NT2/D1 (cell line): ENCODE results near the gene WASF2.

Source experiments
- SUZ12 ChIP-seq: IDR thresholded peaks from 2 replicates; pipeline ENCODE4 v1.6.1; 2011; ENCODE audit not compliant: insufficient read length, insufficient read depth; ENCODE audit errors: extremely low read depth
- YY1 ChIP-seq: IDR thresholded peaks from 2 replicates; pipeline ENCODE4 v1.6.1; 2011; ENCODE audit not compliant: insufficient read length, insufficient read depth

- TF ChIP-seq YY1: no peak
- no peak for TF ChIP-seq SUZ12
Measured at GRCh38 chr1:27503844-27504587, 14.0 kb upstream of the WASF2 start.
